ENCODE results near the gene SELENON. TPM values are rescaled to one million over a fixed set of nuclear protein-coding genes. Genes with fewer than 3 reads are reported as not detected.
A peak's percentile ranks its signal among the peaks of the same experiment; 100 is the strongest.
"Not testable (repeated sequence)": the region's sequence is repeated elsewhere in the genome, so short reads cannot be mapped to it uniquely, and the experiment has no call there.

SELENON gene
- total RNA-seq, 1 donor from 2014 or later, result 45.2 TPM

GRCh38 chr1:25832336-25833037 lies 32.5 kb downstream of the SELENON start:
- Histone ChIP-seq H3K27ac (replicated peaks) (no peak overlapping the region), H3K36me3 (peaks cover 68% of the 10 kb centered on the region), H3K27me3 (ENCODE audit: low read depth) (no peaks in the 10 kb centered on the region), H3K4me1 (peaks cover 27% of the 10 kb centered on the region), H3K4me3 (no peak overlapping the region), H3K9me3 (replicated peaks) (no peaks in the 10 kb centered on the region)
- no peak for TF ChIP-seq CTCF (IDR thresholded peaks at IDR 0.05; ENCODE audit: borderline replicate concordance)
- no peak for DNase-seq
- intact Hi-C loops (cut with micrococcal nuclease), result no loop called here

- peaks cover 27% of the 10 kb centered on the region for H3K4me1 ChIP-seq
- H3K4me3 ChIP-seq, result no peak overlapping the region
- H3K36me3 ChIP-seq, result peaks cover 61% of the 10 kb centered on the region
- intact Hi-C loops (cut with micrococcal nuclease), result no loop called here
- no peak overlapping the region for H3K27ac ChIP-seq (replicated peaks)
- TF ChIP-seq CTCF (IDR thresholded peaks at IDR 0.05; ENCODE audit: borderline replicate concordance), result no peak
- no peaks in the 10 kb centered on the region for H3K27me3 ChIP-seq (ENCODE audit: low read depth)
- H3K9me3 ChIP-seq (replicated peaks), result no peaks in the 10 kb centered on the region
- DNase-seq, result no peak
Measured at GRCh38 chr1:25833158-25833557, 33.2 kb downstream of the SELENON start.

GRCh38 chr1:25834894-25835293 lies 34.9 kb downstream of the SELENON start:
- H3K36me3 ChIP-seq, result peaks cover 44% of the 10 kb centered on the region
- intact Hi-C loops (cut with micrococcal nuclease), result no loop called here
- H3K4me3 ChIP-seq, result no peak overlapping the region

GRCh38 chr1:25836695-25837094 lies 36.7 kb downstream of the SELENON start:
- no peak for TF ChIP-seq CTCF (IDR thresholded peaks at IDR 0.05; ENCODE audit: borderline replicate concordance)
- H3K27me3 ChIP-seq (ENCODE audit: low read depth), result no peaks in the 10 kb centered on the region
- H3K4me3 ChIP-seq, result no peak overlapping the region
- DNase-seq, result no peak
- intact Hi-C loops (cut with micrococcal nuclease), result no loop called here
- H3K27ac ChIP-seq (replicated peaks), result no peak overlapping the region
- H3K4me1 ChIP-seq, result peaks cover 11% of the 10 kb centered on the region
- no peaks in the 10 kb centered on the region for H3K9me3 ChIP-seq (replicated peaks)
- peaks cover 26% of the 10 kb centered on the region for H3K36me3 ChIP-seq

More at GRCh38 chr1:25834894-25835293, 34.9 kb downstream of the SELENON start:
- Histone ChIP-seq H3K27me3 (ENCODE audit: low read depth) (no peaks in the 10 kb centered on the region), H3K9me3 (replicated peaks) (no peaks in the 10 kb centered on the region), H3K27ac (replicated peaks) (no peak overlapping the region), H3K4me1 (peaks cover 15% of the 10 kb centered on the region)
- no peak for TF ChIP-seq CTCF (IDR thresholded peaks at IDR 0.05; ENCODE audit: borderline replicate concordance)
- no peak for DNase-seq

GRCh38 chr1:25837262-25837875 lies 37.4 kb downstream of the SELENON start:
- intact Hi-C loops (cut with micrococcal nuclease), result no loop called here
- no peak overlapping the region for H3K4me3 ChIP-seq

GRCh38 chr1:25839808-25840207 lies 39.8 kb downstream of the SELENON start:
- H3K27me3 ChIP-seq (ENCODE audit: low read depth); H3K4me3 ChIP-seq; H3K27ac ChIP-seq (replicated peaks); H3K36me3 ChIP-seq; H3K9me3 ChIP-seq (replicated peaks); intact Hi-C loops (cut with micrococcal nuclease); DNase-seq: not testable (repeated sequence)
- peaks cover 20% of the 10 kb centered on the region for H3K4me1 ChIP-seq

More at GRCh38 chr1:25837262-25837875, 37.4 kb downstream of the SELENON start:
- Histone ChIP-seq H3K27me3 (ENCODE audit: low read depth) (no peaks in the 10 kb centered on the region), H3K36me3 (peaks cover 19% of the 10 kb centered on the region), H3K4me1 (peaks cover 13% of the 10 kb centered on the region), H3K27ac (replicated peaks) (no peak overlapping the region), H3K9me3 (replicated peaks) (no peaks in the 10 kb centered on the region)
- peak; percentile 35 for TF ChIP-seq CTCF (IDR thresholded peaks at IDR 0.05; ENCODE audit: borderline replicate concordance)
- DNase-seq, result no peak

All from left ventricle myocardium inferior (tissue), 1 donor.